ENCODE data around the gene TOM1L2.
A peak's percentile ranks its signal among the peaks of the same experiment; 100 is the strongest.

TOM1L2 gene

GRCh38 chr17:17835415-17836249 is 136.6 kb downstream of the TOM1L2 start:
- no peak for TF ChIP-seq CTCF (IDR thresholded peaks at IDR 0.05; ENCODE audit: extremely low read depth, missing control alignments)
- no peak for DNase-seq (ENCODE audit: low spot score)

GRCh38 chr17:17834974-17835373 is 137.2 kb downstream of the TOM1L2 start:
- DNase-seq (ENCODE audit: low spot score), result peak; percentile 23
- no peak for TF ChIP-seq CTCF (IDR thresholded peaks at IDR 0.05; ENCODE audit: extremely low read depth, missing control alignments)

- no peak for DNase-seq (ENCODE audit: low spot score)
- TF ChIP-seq CTCF (IDR thresholded peaks at IDR 0.05; ENCODE audit: extremely low read depth, missing control alignments), result no peak
Observed at GRCh38 chr17:17833658-17834357, 138.4 kb downstream of the TOM1L2 start.

GRCh38 chr17:17832032-17832363 is 140.2 kb downstream of the TOM1L2 start:
- TF ChIP-seq CTCF (IDR thresholded peaks at IDR 0.05; ENCODE audit: extremely low read depth, missing control alignments), result no peak
- DNase-seq (ENCODE audit: low spot score), result no peak

GRCh38 chr17:17831208-17832031 is 140.8 kb downstream of the TOM1L2 start:
- no peak for TF ChIP-seq CTCF (IDR thresholded peaks at IDR 0.05; ENCODE audit: extremely low read depth, missing control alignments)
- DNase-seq (ENCODE audit: low spot score), result no peak

GRCh38 chr17:17830740-17831207 is 141.4 kb downstream of the TOM1L2 start:
- no peak for DNase-seq (ENCODE audit: low spot score)
- no peak for TF ChIP-seq CTCF (IDR thresholded peaks at IDR 0.05; ENCODE audit: extremely low read depth, missing control alignments)

- no peak for TF ChIP-seq CTCF (IDR thresholded peaks at IDR 0.05; ENCODE audit: extremely low read depth, missing control alignments)
- DNase-seq (ENCODE audit: low spot score), result no peak
Observed at GRCh38 chr17:17830269-17830567, 142.0 kb downstream of the TOM1L2 start.

All from GM20000 (cell line).